ENCODE data around the gene FRAT2.

DNA sequence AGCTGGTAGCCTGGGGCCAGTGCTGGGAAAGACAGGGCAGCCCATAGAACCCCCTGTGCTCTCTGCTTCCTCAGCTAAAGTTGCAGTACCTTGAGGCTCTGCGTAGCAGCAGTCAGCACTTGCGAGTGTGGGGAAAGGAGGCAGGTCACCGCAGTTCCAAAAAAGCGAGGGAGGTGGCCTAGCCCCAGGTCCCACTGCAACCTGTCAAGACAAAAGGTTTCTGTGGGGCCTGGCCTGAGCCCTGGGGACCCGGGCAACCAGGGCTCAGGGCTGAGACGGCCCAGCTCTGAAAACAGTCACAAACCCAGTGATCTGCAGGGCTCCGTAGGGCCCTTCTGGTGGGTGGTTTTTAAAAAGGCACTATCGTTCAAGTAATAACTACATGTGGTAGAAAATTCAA, 47.1 kb upstream of the FRAT2 start:
- no peak for TF ChIP-seq EP300 (IDR thresholded peaks at IDR 0.05; ENCODE audit: borderline replicate concordance)
- TF ChIP-seq, protein P1, sequence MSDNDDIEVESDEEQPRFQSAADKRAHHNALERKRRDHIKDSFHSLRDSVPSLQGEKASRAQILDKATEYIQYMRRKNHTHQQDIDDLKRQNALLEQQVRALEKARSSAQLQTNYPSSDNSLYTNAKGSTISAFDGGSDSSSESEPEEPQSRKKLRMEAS (IDR thresholded peaks at IDR 0.05): no peak
